HG03469 (cell line): Measurements from ENCODE around the gene TRIM8.
"Not testable (repeated sequence)": the region's sequence is repeated elsewhere in the genome, so short reads cannot be mapped to it uniquely, and the experiment has no call there.

Experiments used
- ATAC-seq: cut with Tn5 transposase; IDR thresholded peaks from one replicate; pipeline ENCODE4 v1.9.1; 2021; ENCODE audit warnings: mild to moderate bottlenecking, moderate library complexity, moderate number of reproducible peaks; ENCODE audit not compliant: unreplicated experiment

Gene TRIM8

GRCh38 chr10:102691285-102692066 is 47.2 kb downstream of the TRIM8 start:
- ATAC-seq = no peak

- ATAC-seq = not testable (repeated sequence)
These were observed 51.1 kb downstream of the TRIM8 start for GRCh38 chr10:102695401-102695800.

- ATAC-seq = no peak
These were observed 52.5 kb downstream of the TRIM8 start for GRCh38 chr10:102696736-102697135.

GRCh38 chr10:102698894-102699293 is 54.6 kb downstream of the TRIM8 start:
- ATAC-seq = no peak

- no peak for ATAC-seq
These were observed 57.0 kb downstream of the TRIM8 start for GRCh38 chr10:102701272-102701671.

- ATAC-seq = no peak
These were observed 57.5 kb downstream of the TRIM8 start for GRCh38 chr10:102701796-102702195.

- no peak for ATAC-seq
These were observed 58.5 kb downstream of the TRIM8 start for GRCh38 chr10:102702742-102703141.

- ATAC-seq = no peak
These were observed 60.6 kb downstream of the TRIM8 start for GRCh38 chr10:102704915-102705314.

- ATAC-seq = no peak
These were observed 61.3 kb downstream of the TRIM8 start for GRCh38 chr10:102705531-102705930.
